ENCODE results near the gene LRP1B.

The LRP1B gene

DNA sequence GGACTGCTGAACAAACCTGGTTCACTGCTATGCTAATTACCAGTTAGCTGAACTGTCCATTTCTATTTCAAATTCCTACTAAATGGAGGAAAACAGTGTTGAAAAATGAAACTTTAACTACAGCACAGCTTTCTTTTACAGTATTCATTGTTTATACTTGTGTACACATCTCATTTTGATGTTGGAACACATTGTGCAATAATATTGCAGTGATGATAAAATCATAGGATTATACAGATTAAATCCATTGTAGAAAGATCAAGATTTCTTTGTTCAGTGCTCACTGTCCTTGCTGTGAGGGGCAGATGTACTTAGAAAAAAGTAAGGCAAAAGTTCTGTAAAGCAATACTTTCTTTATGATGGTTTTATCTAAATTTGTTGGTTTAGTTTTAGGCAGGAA is 1055.1 kb downstream of the LRP1B start:
- TF ChIP-seq, protein P1, sequence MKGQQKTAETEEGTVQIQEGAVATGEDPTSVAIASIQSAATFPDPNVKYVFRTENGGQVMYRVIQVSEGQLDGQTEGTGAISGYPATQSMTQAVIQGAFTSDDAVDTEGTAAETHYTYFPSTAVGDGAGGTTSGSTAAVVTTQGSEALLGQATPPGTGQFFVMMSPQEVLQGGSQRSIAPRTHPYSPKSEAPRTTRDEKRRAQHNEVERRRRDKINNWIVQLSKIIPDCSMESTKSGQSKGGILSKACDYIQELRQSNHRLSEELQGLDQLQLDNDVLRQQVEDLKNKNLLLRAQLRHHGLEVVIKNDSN (IDR thresholded peaks at IDR 0.05): no peak
- TF ChIP-seq EGR1 (IDR thresholded peaks at IDR 0.05) (no peak), ZBTB7A (IDR thresholded peaks at IDR 0.05; ENCODE audit: low read depth) (no peak), NFIC (IDR thresholded peaks at IDR 0.05) (no peak), RAD21 (IDR thresholded peaks at IDR 0.05; ENCODE audit: low read depth) (no peak), REST (IDR thresholded peaks at IDR 0.05; ENCODE audit: low read depth) (no peak), TEAD4 (IDR thresholded peaks at IDR 0.05) (no peak), EP300 (IDR thresholded peaks at IDR 0.05; ENCODE audit: borderline replicate concordance) (no peak), TCF12 (IDR thresholded peaks at IDR 0.05; ENCODE audit: low read depth) (no peak), YY1 (IDR thresholded peaks at IDR 0.05; ENCODE audit: low read depth) (no peak), CREB1 (IDR thresholded peaks at IDR 0.05; ENCODE audit: low read depth) (no peak)
- TF ChIP-seq, protein P2, sequence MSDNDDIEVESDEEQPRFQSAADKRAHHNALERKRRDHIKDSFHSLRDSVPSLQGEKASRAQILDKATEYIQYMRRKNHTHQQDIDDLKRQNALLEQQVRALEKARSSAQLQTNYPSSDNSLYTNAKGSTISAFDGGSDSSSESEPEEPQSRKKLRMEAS (IDR thresholded peaks at IDR 0.05): no peak

GRCh38 chr2:141068053-141068682 is 1062.6 kb downstream of the LRP1B start:
- TF ChIP-seq FOXM1 (IDR thresholded peaks at IDR 0.05; ENCODE audit: borderline replicate concordance, low read depth) (no peak), TEAD4 (IDR thresholded peaks at IDR 0.05) (no peak)

- TF ChIP-seq TCF12 (IDR thresholded peaks at IDR 0.05; ENCODE audit: low read depth) (no peak), NFIC (IDR thresholded peaks at IDR 0.05) (no peak), EP300 (IDR thresholded peaks at IDR 0.05; ENCODE audit: borderline replicate concordance) (no peak), CREB1 (IDR thresholded peaks at IDR 0.05; ENCODE audit: low read depth) (no peak), YY1 (IDR thresholded peaks at IDR 0.05; ENCODE audit: low read depth) (no peak), EGR1 (IDR thresholded peaks at IDR 0.05) (no peak), TAF1 (IDR thresholded peaks at IDR 0.05; ENCODE audit: low read depth) (no peak), REST (IDR thresholded peaks at IDR 0.05; ENCODE audit: low read depth) (no peak), ZBTB7A (IDR thresholded peaks at IDR 0.05; ENCODE audit: low read depth) (no peak), CEBPB (IDR thresholded peaks at IDR 0.05) (no peak)
- TF ChIP-seq, protein P1 (IDR thresholded peaks at IDR 0.05): no peak
- TF ChIP-seq, protein P2 (IDR thresholded peaks at IDR 0.05): no peak
Observed at GRCh38 chr2:141065042-141065441, 1065.8 kb downstream of the LRP1B start.

DNA sequence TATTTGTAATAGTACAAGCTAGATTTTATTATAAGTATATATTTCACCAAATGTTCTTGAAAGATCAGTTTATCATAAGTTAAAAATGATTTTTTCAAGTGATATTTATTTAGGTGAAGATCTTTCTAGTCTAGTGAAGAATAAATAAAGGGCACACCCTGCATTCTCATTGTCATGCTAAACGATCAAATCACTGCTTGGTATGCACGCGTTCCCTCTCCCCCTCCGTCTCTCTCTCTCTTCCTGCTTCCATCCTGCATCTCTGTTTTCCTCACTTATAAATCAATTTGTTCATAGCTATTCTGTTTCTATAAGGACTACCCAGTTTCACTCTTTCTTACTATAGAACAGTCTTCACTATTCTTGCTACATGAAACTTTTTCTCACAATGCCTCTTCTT is 1067.4 kb downstream of the LRP1B start:
- TF ChIP-seq TAF1 (IDR thresholded peaks at IDR 0.05; ENCODE audit: low read depth) (no peak), EP300 (IDR thresholded peaks at IDR 0.05; ENCODE audit: borderline replicate concordance) (no peak), TEAD4 (IDR thresholded peaks at IDR 0.05) (no peak), CEBPB (IDR thresholded peaks at IDR 0.05) (no peak), RAD21 (IDR thresholded peaks at IDR 0.05; ENCODE audit: low read depth) (no peak), ZBTB7A (IDR thresholded peaks at IDR 0.05; ENCODE audit: low read depth) (no peak), TCF12 (IDR thresholded peaks at IDR 0.05; ENCODE audit: low read depth) (no peak), CREB1 (IDR thresholded peaks at IDR 0.05; ENCODE audit: low read depth) (no peak), NFIC (IDR thresholded peaks at IDR 0.05) (no peak), FOXM1 (IDR thresholded peaks at IDR 0.05; ENCODE audit: borderline replicate concordance, low read depth) (no peak), REST (IDR thresholded peaks at IDR 0.05; ENCODE audit: low read depth) (no peak), EGR1 (IDR thresholded peaks at IDR 0.05) (no peak), YY1 (IDR thresholded peaks at IDR 0.05; ENCODE audit: low read depth) (no peak)
- TF ChIP-seq, protein P1 (IDR thresholded peaks at IDR 0.05): no peak
- TF ChIP-seq, protein P2 (IDR thresholded peaks at IDR 0.05): no peak

All from Ishikawa (cell line).